SU-DHL-6 (cell line): ENCODE measurements around the gene EEF2K.

Experiments
- CTCF ChIP-seq: fragments of 200-600 bp; sonication (generic); IDR thresholded peaks from one replicate; pipeline ENCODE4 v1.5.1; 2017; ENCODE audit warnings: antibody characterized with exemption, mild to moderate bottlenecking, low read length, moderate library complexity; ENCODE audit not compliant: insufficient read depth, poor library complexity, severe bottlenecking
- EZH2phosphoT487 ChIP-seq: fragments of 200-600 bp; sonication (generic), shearing (Covaris generic); conservative IDR thresholded peaks from 2 replicates; pipeline ENCODE4 v1.6.1; 2018; ENCODE audit warnings: mild to moderate bottlenecking, antibody characterized with exemption, low read length, moderate library complexity, mixed read lengths

DNA sequence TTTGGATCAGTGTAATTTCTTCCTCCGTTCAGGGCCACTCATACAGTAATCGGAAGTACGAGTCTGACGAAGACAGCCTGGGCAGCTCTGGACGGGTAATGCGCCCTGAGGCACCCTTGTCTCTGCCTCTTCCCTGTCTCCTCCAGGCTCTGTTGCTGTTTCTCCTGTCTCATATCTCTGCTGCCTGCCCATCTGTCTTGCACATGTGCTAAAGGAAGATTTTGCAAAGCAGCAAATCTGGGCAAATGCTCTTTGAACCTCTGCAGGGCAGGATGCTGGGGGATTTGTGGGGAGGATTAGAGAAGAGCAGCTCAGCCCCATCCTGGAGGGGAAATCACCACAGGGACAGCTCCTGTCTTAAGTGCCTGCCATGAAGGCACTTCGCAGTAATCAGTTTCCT is 58.7 kb downstream of the EEF2K start:
- no peak for TF ChIP-seq CTCF
- TF ChIP-seq EZH2phosphoT487: no peak
